Subcutaneous adipose tissue (tissue), 4 donors: ENCODE results near the gene KIF18B. TPM values are rescaled to one million over a fixed set of nuclear protein-coding genes. Genes with fewer than 3 reads are reported as not detected.

Source experiments
- CTCF ChIP-seq: fragments of 450-650 bp; IDR thresholded peaks from one replicate; pipeline ENCODE4 v1.5.1; 2016; ENCODE audit warnings: low read depth, mild to moderate bottlenecking, control low read depth, antibody characterized with exemption, moderate library complexity
- total RNA-seq, 4 donors: library from RNA; depleted of rRNA; stranded (reverse); fragments of >200 nt; gene quantifications; one replicate each; pipeline ENCODE4 v1.1.0, GENCODE V29; 2016

Gene KIF18B
- total RNA-seq, 4 donors from 2014 or later, result 0.66 to 1.4 TPM; not detected in 2

GRCh38 chr17:44926821-44927525 is 20.6 kb downstream of the KIF18B start:
- TF ChIP-seq CTCF, result no peak

GRCh38 chr17:44925731-44926697 is 21.6 kb downstream of the KIF18B start:
- no peak for TF ChIP-seq CTCF

GRCh38 chr17:44924107-44924544 is 23.4 kb downstream of the KIF18B start:
- no peak for TF ChIP-seq CTCF

GRCh38 chr17:44922746-44923470 is 24.7 kb downstream of the KIF18B start:
- no peak for TF ChIP-seq CTCF

GRCh38 chr17:44922136-44922535 is 25.4 kb downstream of the KIF18B start:
- TF ChIP-seq CTCF, result no peak

- no peak for TF ChIP-seq CTCF
Observed at GRCh38 chr17:44921122-44921882, 26.3 kb downstream of the KIF18B start.
